ENCODE results near the gene PRICKLE1. TPM values are rescaled to one million over a fixed set of nuclear protein-coding genes. Genes with fewer than 3 reads are reported as not detected.
A peak's percentile ranks its signal among the peaks of the same experiment; 100 is the strongest.

The PRICKLE1 gene
- total and polyA plus RNA-seq, 2 donors (not counting 1 experiment from before 2014, with no cell fraction given): 6.3 to 21.6 TPM

- no peaks in the 10 kb centered on the region for H3K9me3 ChIP-seq (ENCODE audit: control extremely low read depth in 1 of 3, control insufficient read depth in 2 of 3, insufficient read depth in 1 of 3, low read length in 2 of 3)
- peak overlapping the region; percentile 97 for H3K4me3 Mint-ChIP-seq
- TF ChIP-seq EZH2 (IDR thresholded peaks at IDR 0.05; ENCODE audit: borderline replicate concordance, insufficient read depth, low read depth, low read length, poor library complexity, severe bottlenecking): no peak
- TF ChIP-seq, protein P1, sequence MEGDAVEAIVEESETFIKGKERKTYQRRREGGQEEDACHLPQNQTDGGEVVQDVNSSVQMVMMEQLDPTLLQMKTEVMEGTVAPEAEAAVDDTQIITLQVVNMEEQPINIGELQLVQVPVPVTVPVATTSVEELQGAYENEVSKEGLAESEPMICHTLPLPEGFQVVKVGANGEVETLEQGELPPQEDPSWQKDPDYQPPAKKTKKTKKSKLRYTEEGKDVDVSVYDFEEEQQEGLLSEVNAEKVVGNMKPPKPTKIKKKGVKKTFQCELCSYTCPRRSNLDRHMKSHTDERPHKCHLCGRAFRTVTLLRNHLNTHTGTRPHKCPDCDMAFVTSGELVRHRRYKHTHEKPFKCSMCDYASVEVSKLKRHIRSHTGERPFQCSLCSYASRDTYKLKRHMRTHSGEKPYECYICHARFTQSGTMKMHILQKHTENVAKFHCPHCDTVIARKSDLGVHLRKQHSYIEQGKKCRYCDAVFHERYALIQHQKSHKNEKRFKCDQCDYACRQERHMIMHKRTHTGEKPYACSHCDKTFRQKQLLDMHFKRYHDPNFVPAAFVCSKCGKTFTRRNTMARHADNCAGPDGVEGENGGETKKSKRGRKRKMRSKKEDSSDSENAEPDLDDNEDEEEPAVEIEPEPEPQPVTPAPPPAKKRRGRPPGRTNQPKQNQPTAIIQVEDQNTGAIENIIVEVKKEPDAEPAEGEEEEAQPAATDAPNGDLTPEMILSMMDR (IDR thresholded peaks at IDR 0.05): no peak
- H3K27me3 ChIP-seq (replicated peaks in 1 of 4; ENCODE audit: control extremely low read depth in 1 of 4, control insufficient read depth in 3 of 4, insufficient read depth in 4 of 4, low read length in 3 of 4): no peaks in the 10 kb centered on the region
- H2AFZ ChIP-seq (ENCODE audit: insufficient read depth, low read depth, low read length, poor library complexity, severe bottlenecking): peak overlapping the region; percentile 93
- no peaks in the 10 kb centered on the region for H3K27me3 Mint-ChIP-seq
- peaks cover 51% of the 10 kb centered on the region for H3K79me2 ChIP-seq (ENCODE audit: control insufficient read depth, insufficient read depth, low read length)
- peak overlapping the region; percentile 92 for H3K9ac ChIP-seq (ENCODE audit: low read length)
- H3K4me3 ChIP-seq (ENCODE audit: control extremely low read depth in 1 of 5, extremely low read depth in 1 of 5, insufficient read depth in 1 of 5, low read depth in 2 of 5, low read length in 4 of 5): peak overlapping the region; percentile 67 to 96 (median 94)
- 1% methylated on average over 30 of the region's 30 CpGs for WGBS (ENCODE audit: insufficient coverage)
- intact Hi-C loops (cut with micrococcal nuclease): loop anchor here (1.0 to 10.0 kb wide), 9 partner anchors 35 to 1401 kb away; partner anchors contain the start of genes IRAK4, PPHLN1, PRICKLE1 and PUS7L
- H3K4me2 ChIP-seq (replicated peaks; ENCODE audit: low read depth, low read length, poor library complexity, severe bottlenecking): peak overlapping the region; percentile 89
- no peaks in the 10 kb centered on the region for H3K36me3 ChIP-seq (replicated peaks in 1 of 2; ENCODE audit: control extremely low read depth in 1 of 2, control insufficient read depth in 1 of 2, extremely low read depth in 1 of 2, insufficient read depth in 2 of 2, low read length in 1 of 2)
- H3K27ac Mint-ChIP-seq: peak overlapping the region; percentile 97
- H4K20me1 ChIP-seq (ENCODE audit: control insufficient read depth, insufficient read depth, low read length, poor library complexity, severe bottlenecking): no peaks in the 10 kb centered on the region
- ATAC-seq (ENCODE audit: low read depth): peak; percentile 61
- DNase-seq: peak; percentile 83
- peaks cover 53% of the 10 kb centered on the region for H3K4me1 Mint-ChIP-seq
- H3K4me1 ChIP-seq (ENCODE audit: control insufficient read depth in 2 of 2, insufficient read depth in 2 of 2, low read length in 2 of 2): peaks cover 46% of the 10 kb centered on the region in 2 donors
- no peaks in the 10 kb centered on the region for H3K9me3 Mint-ChIP-seq (ENCODE audit: insufficient read depth)
- ChIA-PET POLR2A (interaction anchor here (0.7 to 3.5 kb wide), 5 partner anchors 10 to 245 kb away, joined by 3 to 39 read pairs (median 4); partner anchors contain the start of gene YAF2), CTCF (interaction anchor here (0.6 to 8.1 kb wide), 25 partner anchors 12 to 1206 kb away, joined by 3 to 111 read pairs (median 5); partner anchors contain the start of gene PRICKLE1)
- H3K27ac ChIP-seq (ENCODE audit: low read length in 2 of 2): peak overlapping the region; percentile 76 to 82
Measured at GRCh38 chr12:42483521-42483790, 106.1 kb downstream of the PRICKLE1 start.

DNA sequence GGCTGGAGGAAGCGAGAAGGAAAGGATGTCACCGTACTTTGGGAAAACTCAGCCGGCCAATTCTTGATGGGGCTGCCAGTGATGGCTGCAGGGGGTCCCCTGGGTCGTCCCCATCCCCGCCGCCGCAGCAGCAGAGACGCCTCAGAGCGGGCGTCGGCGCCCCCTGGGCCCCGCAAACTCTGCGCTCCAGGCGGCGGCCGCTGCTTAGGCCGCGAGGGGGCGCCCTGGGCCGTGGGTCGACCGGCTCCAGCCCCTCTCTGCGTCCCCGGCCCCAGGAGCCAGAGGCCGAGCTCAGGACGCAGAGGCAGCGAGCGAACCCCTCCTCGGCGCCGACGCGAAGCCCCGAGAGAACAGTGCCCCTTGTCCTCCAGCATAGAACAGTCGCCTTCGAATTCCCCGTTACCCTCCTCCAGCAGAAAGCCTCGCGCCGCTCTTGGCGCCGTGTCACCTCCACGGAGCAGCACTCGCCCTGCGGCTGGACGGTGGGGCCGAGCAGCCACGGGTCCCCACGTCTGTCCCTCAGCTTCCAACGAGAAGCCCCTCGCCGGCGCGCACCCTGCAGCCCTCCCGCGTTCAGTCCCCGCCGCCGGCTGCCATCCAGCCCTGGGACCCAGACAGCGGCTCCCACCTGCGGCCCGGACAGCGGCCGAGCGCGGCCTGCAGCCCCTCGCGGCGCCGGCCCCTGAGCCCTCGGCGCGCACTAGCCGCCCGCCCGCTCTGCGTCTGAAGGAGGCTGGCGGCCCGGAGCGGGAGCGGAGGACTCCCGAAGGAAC lies 106.6 kb downstream of the PRICKLE1 start:
- Histone ChIP-seq H2AFZ (ENCODE audit: insufficient read depth, low read depth, low read length, poor library complexity, severe bottlenecking) (peak overlapping the region; percentile 93), H3K9me3 (ENCODE audit: control extremely low read depth in 1 of 3, control insufficient read depth in 2 of 3, insufficient read depth in 1 of 3, low read length in 2 of 3) (no peaks in the 10 kb centered on the region), H3K79me2 (ENCODE audit: control insufficient read depth, insufficient read depth, low read length) (peaks cover 57% of the 10 kb centered on the region), H3K4me1 (ENCODE audit: control insufficient read depth in 2 of 2, insufficient read depth in 2 of 2, low read length in 2 of 2) (peaks cover 49 to 52% of the 10 kb centered on the region in 2 donors), H3K4me2 (replicated peaks; ENCODE audit: low read depth, low read length, poor library complexity, severe bottlenecking) (peak overlapping the region; percentile 89), H3K36me3 (replicated peaks in 1 of 2; ENCODE audit: control extremely low read depth in 1 of 2, control insufficient read depth in 1 of 2, extremely low read depth in 1 of 2, insufficient read depth in 2 of 2, low read length in 1 of 2) (no peaks in the 10 kb centered on the region), H3K27ac (ENCODE audit: low read length in 2 of 2) (peak overlapping the region; percentile 76 to 82), H4K20me1 (ENCODE audit: control insufficient read depth, insufficient read depth, low read length, poor library complexity, severe bottlenecking) (no peaks in the 10 kb centered on the region), H3K9ac (ENCODE audit: low read length) (peak overlapping the region; percentile 92), H3K27me3 (replicated peaks in 1 of 4; ENCODE audit: control extremely low read depth in 1 of 4, control insufficient read depth in 3 of 4, insufficient read depth in 4 of 4, low read length in 3 of 4) (no peaks in the 10 kb centered on the region), H3K4me3 (ENCODE audit: control extremely low read depth in 1 of 5, extremely low read depth in 1 of 5, insufficient read depth in 1 of 5, low read depth in 2 of 5, low read length in 4 of 5) (peak overlapping the region; percentile 67 to 96 (median 94))
- intact Hi-C loops (cut with micrococcal nuclease): loop anchor here (1.0 to 10.0 kb wide), 10 partner anchors 35 to 1402 kb away; partner anchors contain the start of genes IRAK4, PPHLN1, PRICKLE1 and PUS7L
- POLR2A ChIA-PET: interaction anchor here (0.7 to 3.5 kb wide), 5 partner anchors 10 to 244 kb away, joined by 3 to 39 read pairs (median 4); partner anchors contain the start of gene YAF2
- peak overlapping the region; percentile 94 for H3K27ac Mint-ChIP-seq
- H3K4me3 Mint-ChIP-seq: peak overlapping the region; percentile 97
- WGBS (ENCODE audit: insufficient coverage): under 1% methylated on average over 83 of the region's 83 CpGs
- peak; percentile 89 for DNase-seq
- no peak for TF ChIP-seq EZH2 (IDR thresholded peaks at IDR 0.05; ENCODE audit: borderline replicate concordance, insufficient read depth, low read depth, low read length, poor library complexity, severe bottlenecking)
- TF ChIP-seq, protein P1 (IDR thresholded peaks at IDR 0.05): peak; percentile 90
- no peaks in the 10 kb centered on the region for H3K27me3 Mint-ChIP-seq
- peak; percentile 71 for ATAC-seq (ENCODE audit: low read depth)
- peaks cover 59% of the 10 kb centered on the region for H3K4me1 Mint-ChIP-seq
- CTCF ChIA-PET: interaction anchor here (0.5 to 8.1 kb wide), 27 partner anchors 12 to 1205 kb away, joined by 3 to 111 read pairs (median 4); partner anchors contain the start of gene PRICKLE1
- H3K9me3 Mint-ChIP-seq (ENCODE audit: insufficient read depth): no peaks in the 10 kb centered on the region
